ENCODE measurements around the gene NDUFAF2.

NDUFAF2 gene

DNA sequence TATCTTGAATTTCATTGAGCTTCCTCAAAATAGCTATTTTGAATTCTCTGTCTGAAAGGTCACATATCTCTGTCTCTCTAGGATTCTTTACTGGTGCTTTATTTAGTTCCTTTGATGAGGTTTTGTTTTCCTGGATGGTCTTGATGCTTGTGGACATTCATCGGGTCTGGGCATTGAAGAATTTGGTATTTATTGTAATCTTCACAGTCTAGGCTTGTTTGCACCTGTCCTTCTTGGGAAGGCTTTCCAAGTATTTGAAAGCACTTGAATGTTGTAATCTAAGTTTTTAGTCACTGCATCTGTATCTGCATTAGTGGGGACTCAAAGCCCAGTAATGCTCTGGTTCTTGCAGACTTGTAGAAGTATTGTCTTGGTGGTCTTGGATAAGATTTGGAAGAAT lies 169.4 kb downstream of the NDUFAF2 start:
- TF ChIP-seq, protein P1, sequence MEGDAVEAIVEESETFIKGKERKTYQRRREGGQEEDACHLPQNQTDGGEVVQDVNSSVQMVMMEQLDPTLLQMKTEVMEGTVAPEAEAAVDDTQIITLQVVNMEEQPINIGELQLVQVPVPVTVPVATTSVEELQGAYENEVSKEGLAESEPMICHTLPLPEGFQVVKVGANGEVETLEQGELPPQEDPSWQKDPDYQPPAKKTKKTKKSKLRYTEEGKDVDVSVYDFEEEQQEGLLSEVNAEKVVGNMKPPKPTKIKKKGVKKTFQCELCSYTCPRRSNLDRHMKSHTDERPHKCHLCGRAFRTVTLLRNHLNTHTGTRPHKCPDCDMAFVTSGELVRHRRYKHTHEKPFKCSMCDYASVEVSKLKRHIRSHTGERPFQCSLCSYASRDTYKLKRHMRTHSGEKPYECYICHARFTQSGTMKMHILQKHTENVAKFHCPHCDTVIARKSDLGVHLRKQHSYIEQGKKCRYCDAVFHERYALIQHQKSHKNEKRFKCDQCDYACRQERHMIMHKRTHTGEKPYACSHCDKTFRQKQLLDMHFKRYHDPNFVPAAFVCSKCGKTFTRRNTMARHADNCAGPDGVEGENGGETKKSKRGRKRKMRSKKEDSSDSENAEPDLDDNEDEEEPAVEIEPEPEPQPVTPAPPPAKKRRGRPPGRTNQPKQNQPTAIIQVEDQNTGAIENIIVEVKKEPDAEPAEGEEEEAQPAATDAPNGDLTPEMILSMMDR (IDR thresholded peaks at IDR 0.05): no peak
- DNase-seq: no peak
- Mint-ChIP-seq H3K4me1 (no peaks in the 10 kb centered on the region), H3K27ac (no peak overlapping the region), H3K36me3 (ENCODE audit: low read depth) (peaks cover 32% of the 10 kb centered on the region), H3K27me3 (ENCODE audit: low read depth, poor library complexity) (no peaks in the 10 kb centered on the region), H3K4me3 (no peak overlapping the region), H3K9me3 (peaks cover 22% of the 10 kb centered on the region)

DNA sequence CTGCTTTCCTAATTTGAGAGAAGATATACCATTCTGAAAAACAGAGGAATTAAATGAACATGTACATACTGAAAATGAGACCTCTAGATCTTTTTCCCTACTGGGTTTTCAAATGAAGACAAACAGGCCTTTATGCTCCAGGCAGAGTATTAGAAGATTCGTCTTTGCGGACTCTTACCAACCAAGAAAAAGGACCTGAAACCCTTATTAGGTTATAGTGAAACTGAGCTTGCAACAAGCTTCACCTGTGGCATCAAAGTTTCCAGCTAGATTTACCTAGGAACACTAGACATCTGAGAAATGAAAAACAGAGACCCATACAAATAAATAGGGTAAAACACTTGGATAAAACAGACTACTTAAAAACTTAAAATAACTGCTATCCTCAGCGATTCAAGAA lies 171.0 kb downstream of the NDUFAF2 start:
- TF ChIP-seq, protein P1 (IDR thresholded peaks at IDR 0.05): no peak
- no peaks in the 10 kb centered on the region for H3K4me1 Mint-ChIP-seq
- peaks cover 32% of the 10 kb centered on the region for H3K36me3 Mint-ChIP-seq (ENCODE audit: low read depth)
- no peak overlapping the region for H3K27ac Mint-ChIP-seq
- no peaks in the 10 kb centered on the region for H3K27me3 Mint-ChIP-seq (ENCODE audit: low read depth, poor library complexity)
- no peak overlapping the region for H3K4me3 Mint-ChIP-seq
- no peak for DNase-seq
- H3K9me3 Mint-ChIP-seq: peaks cover 22% of the 10 kb centered on the region

DNA sequence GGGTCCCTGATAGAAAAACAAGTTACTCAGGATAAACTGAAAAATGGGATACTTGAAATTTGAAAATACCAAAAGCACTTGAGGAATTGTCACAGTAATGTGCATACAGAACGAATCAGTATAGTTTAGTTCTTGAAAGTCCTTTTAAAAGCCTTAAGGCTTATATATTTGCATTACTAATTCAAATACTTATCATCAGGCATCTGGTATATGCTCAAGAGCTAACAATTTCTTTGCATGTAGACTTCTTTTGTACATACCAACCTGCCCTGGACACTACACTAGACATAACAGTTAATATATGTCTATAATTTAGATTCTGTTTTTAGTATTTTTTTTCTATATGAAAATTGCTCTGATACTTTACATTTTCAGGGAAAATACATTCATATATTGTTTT lies 174.1 kb downstream of the NDUFAF2 start:
- Mint-ChIP-seq H3K4me3 (no peak overlapping the region), H3K27ac (no peak overlapping the region), H3K4me1 (no peaks in the 10 kb centered on the region), H3K27me3 (ENCODE audit: low read depth, poor library complexity) (no peaks in the 10 kb centered on the region), H3K36me3 (ENCODE audit: low read depth) (peaks cover 16% of the 10 kb centered on the region), H3K9me3 (peaks cover 5% of the 10 kb centered on the region)
- no peak for DNase-seq
- TF ChIP-seq, protein P1 (IDR thresholded peaks at IDR 0.05): no peak

DNA sequence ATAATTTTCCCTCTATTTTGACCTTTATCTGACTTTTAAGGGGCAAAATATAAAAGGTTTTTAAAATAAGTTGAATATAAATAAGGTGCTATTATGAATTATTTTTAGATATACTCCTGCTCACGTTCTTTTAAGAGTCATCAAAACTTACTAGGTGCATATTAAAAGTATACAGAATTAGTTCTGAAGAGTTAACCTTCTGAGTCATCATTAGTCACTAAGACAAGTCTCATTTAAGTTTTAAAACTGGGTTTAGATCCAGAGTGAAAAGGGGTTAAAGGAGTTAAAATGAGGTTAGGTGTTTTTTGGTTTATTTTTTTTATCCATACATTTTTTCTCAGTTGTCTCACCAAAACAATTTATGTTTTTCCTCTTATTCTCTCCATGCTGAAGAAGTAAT lies 175.5 kb downstream of the NDUFAF2 start:
- DNase-seq: no peak
- no peak overlapping the region for H3K27ac Mint-ChIP-seq
- no peaks in the 10 kb centered on the region for H3K9me3 Mint-ChIP-seq
- TF ChIP-seq, protein P1 (IDR thresholded peaks at IDR 0.05): no peak
- H3K4me3 Mint-ChIP-seq: no peak overlapping the region
- peaks cover 1% of the 10 kb centered on the region for H3K36me3 Mint-ChIP-seq (ENCODE audit: low read depth)
- H3K4me1 Mint-ChIP-seq: no peaks in the 10 kb centered on the region
- no peaks in the 10 kb centered on the region for H3K27me3 Mint-ChIP-seq (ENCODE audit: low read depth, poor library complexity)

- no peak for DNase-seq
- Mint-ChIP-seq H3K4me1 (no peaks in the 10 kb centered on the region), H3K27ac (no peak overlapping the region), H3K27me3 (ENCODE audit: low read depth, poor library complexity) (no peaks in the 10 kb centered on the region), H3K36me3 (ENCODE audit: low read depth) (peaks cover 12% of the 10 kb centered on the region), H3K4me3 (no peak overlapping the region), H3K9me3 (peaks cover 7% of the 10 kb centered on the region)
- TF ChIP-seq, protein P1 (IDR thresholded peaks at IDR 0.05): no peak
Observed at GRCh38 chr5:61123145-61123544, 178.1 kb downstream of the NDUFAF2 start.

GRCh38 chr5:61130289-61130688 lies 185.3 kb downstream of the NDUFAF2 start:
- Mint-ChIP-seq H3K27ac (no peak overlapping the region), H3K4me1 (no peaks in the 10 kb centered on the region), H3K36me3 (ENCODE audit: low read depth) (peaks cover 17% of the 10 kb centered on the region), H3K27me3 (ENCODE audit: low read depth, poor library complexity) (peaks cover 3% of the 10 kb centered on the region), H3K9me3 (peaks cover 7% of the 10 kb centered on the region), H3K4me3 (no peak overlapping the region)
- DNase-seq: no peak
- TF ChIP-seq, protein P1 (IDR thresholded peaks at IDR 0.05): no peak
